Hematopoietic multipotent progenitor cell treated with erythropoietin and hydrocortisone succinate and interleukin-3 and kit ligand, for 17 days (in vitro differentiated cells): ENCODE data around the gene ZNF710.

Experiments
- DNase-seq: peaks from one replicate; pipeline ENCODE4 v3.0.0-alpha.2; 2015; ENCODE audit warnings: low spot score

The ZNF710 gene

DNA sequence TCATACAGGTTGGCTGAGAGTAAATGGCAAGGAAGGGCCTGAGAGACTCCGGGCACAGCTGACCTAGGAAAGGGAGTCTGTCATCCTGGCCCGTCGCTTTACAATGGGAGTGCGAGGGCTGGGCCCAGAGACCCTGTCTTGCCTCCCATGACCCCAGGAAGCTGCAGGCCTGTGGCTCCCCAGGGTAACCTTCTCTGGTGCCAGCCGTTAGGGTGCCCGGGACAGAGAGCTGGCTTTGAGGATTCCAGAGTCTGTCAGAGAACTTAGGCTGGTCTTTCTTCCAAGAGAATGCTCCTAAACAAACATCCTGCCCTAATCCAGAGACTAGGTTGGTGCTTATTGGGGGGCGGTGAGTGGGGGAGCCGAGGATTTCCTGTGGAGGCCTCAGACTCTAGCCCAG is 18.5 kb downstream of the ZNF710 start:
- no peak for DNase-seq

DNA sequence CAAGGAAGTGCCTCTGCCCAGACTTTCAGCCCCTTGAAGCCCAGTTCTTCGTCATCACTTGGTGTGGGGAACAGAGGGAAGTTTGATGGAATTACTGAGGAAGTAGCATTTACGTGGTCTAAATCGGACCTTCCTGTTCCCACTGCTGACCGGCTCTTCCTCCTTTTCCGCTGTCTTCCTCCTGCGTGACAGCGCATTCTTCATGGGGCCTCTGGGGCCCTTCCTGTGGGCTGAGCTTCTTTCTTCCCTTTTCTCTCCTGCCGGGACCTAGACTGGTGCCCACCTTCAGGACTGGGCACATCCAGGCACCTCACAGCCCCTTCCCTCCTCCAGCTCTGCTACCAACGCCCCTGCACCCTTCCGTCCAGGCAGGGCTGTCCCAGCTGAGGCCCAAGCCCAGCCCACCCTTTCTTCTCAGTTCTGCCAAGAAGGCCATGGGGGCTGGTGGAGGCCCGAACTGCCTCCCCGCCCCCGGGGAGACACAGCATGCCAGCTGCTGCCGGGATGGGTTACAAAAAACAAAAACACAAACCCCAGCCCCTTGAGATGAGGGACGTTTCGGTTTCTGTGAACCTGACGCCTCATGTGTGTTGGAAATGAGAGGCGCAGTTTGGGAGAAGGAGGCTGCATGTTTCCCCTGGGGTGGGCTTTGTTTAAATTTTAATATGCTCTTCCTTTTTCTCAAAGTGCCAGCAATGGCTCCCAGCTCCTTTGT is 19.1 kb downstream of the ZNF710 start:
- no peak for DNase-seq

DNA sequence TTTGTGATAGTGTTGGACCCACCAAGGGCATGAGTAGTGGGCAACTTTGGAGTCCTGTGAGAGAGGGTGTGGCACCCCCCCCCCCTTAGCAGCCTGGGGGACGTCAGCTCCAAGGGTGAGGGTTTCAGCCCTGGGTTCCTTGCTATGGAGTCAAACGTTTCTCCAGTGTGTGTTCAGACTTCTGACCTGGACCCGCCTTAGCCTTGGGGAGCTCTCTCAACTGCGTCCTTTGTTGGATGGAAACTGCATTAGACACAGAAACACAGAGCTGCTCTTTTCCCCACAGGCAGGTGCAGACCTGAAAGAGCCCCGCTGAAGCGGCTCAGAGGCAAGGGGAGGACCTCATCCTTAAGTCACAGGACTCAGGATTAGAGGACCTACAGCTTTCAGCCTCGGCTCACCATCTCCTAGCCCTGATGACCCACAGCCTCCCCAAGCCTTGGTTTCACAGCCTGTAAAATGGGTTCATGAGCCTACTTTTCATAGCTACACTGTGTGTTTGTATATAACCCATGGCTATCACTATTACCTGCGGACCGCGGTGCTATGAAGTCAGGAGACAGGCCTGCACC is 19.9 kb downstream of the ZNF710 start:
- no peak for DNase-seq

DNA sequence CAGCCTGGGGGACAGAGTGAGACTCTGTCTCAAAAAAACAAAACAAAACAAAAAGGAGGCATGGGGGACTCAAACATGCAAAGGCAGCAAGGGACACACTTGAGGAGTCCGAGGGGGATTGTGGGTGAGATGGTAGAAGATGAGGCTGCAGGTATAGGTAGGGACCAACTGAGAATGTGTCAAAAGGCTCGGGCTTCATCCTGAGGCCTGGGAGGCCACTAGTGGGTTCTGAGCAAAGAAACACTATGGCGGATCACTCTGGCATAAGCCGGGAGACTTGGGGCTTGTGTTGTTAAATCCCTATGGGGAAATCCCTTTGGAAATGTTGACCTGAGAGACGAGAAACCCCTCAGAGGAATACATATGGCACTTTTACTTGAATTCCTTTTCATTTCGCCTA is 21.2 kb downstream of the ZNF710 start:
- DNase-seq = no peak

DNA sequence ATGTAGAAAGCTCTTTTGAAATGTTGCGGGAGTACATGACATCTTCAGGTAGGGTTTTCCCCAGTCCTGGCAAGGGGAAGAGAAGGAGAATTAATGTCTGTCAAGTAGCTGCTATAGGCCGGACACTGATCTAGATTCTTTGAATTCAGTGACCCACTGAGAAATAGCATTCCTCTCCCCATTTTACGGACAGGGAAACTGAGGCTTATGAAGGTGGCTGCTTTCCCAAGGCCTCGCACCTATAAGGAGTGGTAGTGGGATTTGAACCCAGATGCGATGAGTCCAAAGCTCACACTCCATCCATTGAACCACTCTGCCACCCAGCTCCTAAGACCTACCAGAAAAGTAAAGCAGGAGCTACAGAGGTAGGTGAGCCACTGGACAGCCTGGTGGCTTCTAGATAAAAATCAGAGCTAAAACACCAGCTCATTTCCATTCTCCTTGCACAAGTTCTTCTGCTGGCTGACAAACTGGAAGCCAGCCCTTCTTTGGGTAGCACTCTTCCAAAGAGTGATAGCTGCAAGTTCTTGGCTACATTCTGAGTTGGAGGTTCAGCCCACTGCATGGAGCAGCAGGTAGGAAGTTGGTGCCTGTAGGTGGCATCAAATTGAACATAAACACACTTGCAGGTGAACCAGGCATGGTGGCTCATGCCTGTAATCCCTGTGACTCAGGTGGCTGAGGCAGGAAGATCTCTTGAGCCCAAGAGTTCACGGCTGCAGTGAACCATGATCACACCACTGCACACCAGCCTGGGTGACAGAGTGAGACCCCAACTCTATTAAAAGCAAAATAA is 22.0 kb downstream of the ZNF710 start:
- no peak for DNase-seq

DNA sequence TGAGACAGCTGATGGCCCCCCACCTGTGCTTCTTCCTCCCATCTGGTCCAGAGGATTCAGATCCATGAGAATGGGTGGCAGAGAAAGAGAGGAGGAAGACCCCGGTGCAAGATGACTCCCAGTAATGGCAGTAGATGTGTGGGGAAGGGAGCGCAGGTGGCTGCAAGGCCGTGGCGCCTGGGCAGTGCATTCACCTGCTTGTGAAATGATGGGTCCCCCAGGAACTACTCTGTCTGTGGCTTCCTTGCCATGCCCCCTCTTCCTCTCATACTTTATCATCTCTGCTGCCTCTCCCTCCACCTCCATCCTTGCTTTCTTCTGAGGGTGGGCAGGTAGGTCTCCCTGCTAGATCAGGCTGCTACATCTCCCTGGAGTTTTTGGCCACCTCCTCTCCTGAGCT is 23.3 kb downstream of the ZNF710 start:
- DNase-seq = no peak

DNA sequence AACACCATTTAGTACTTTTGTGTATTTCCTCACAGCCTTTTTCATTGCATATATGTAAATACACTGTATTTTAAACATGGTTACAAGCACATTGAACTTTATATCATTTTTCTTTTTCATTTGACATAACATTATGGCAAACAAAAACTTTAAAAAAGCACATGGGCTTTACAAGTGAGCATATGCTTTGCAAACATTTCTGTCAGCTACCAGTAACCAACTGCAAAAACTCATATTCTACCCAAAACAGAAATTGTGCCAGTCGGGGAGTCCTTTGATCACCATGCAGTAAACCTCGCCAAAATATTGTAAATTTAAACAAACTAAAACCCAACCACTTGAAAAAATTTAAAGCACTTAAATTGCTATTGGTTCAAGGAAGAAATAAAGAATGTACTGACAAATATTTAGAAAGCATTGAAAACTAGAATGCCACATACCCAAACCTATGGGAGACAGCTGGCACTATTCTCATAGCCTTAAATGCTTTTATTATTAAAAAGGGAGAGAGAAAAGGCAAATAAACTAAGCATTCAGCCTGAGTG is 24.4 kb downstream of the ZNF710 start:
- no peak for DNase-seq

DNA sequence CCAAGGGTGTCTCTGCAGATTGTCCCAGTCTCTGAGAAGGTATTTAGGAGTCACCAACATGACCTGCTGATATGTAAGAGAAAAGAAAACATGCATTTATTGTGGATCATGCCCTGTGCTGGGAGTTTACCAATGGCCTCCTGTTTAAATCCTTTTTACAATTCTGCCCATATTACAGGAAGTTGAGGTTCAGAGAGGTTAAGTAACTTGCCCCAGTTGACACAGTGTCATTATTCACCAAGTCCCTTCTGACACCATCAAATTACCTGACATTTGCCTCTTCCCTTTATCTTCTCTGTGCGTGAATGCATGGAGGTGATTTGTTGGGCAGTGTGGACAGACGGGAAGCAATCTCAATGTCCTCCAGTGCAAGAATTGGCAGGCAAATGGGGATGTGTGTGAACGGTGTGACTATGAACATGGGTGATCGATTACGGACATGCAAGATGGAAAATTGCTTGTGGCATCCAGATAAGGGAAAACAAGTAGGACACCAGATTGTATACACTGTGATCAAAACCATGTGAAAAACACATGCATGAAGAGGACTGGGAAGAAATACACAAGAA is 27.3 kb downstream of the ZNF710 start:
- DNase-seq = no peak

DNA sequence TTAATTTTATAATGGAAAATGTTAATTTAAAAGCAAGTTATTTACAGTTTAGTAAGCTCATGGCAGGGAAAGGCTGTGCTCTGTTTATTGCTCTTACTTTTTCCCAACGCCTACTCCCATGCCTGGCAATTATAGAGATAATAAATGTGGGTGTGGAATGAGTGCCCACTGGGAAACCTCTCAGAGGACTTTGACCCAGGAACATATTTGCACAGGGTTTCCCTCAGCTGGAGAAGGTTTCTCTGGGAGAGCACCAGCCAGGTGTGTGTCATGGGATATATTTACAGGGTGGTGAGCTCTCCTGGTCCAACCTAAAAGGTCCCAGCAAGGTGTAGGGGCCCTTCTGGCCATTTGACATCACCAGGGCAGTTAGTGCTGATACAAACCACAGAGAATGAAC is 27.9 kb downstream of the ZNF710 start:
- no peak for DNase-seq

DNA sequence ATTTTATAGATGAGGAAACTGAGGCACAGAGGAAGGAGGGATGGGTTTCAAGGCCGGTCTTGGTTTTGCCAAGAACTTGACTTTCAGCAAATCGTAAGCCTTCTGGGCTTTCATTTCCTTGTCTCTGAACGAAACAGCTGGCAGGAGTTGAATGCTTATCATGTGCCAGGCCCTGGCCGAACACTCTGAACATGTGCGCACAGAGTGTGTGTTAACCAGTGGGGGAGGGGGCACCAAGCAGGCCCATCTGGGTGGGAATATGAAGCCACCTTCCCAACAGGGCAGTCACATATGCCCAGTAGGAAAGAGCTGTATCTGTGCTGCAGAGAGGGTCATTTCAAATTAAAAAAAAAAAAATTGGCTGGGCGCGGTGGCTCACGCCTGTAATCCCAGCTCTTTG is 29.3 kb downstream of the ZNF710 start:
- no peak for DNase-seq

DNA sequence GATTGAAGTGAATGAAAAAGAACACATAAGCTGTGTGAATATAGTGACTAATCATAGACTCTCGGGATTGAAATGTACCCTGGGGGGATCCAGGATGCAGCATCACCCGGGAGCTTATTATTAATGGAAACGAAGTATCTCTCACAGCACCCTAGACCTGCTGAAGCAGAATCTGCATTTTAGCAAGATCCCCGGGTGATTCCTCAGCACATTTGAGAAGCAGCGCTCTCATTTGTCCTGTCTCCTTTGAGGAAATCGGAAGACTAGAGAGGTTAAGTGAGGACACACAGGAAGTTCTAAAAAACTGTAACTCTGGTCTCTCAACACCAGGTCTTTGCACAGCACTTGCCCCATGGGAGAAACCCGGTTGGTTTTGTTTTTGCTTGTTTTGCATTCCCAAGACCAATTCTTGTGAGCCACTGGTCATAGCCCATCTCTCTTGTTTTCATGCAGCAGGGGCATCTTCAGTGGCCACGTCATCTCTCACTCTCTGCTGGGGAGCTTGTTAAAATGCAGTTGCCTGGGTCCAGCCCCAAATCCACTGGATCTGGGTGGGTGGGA is 30.2 kb downstream of the ZNF710 start:
- DNase-seq = no peak

DNA sequence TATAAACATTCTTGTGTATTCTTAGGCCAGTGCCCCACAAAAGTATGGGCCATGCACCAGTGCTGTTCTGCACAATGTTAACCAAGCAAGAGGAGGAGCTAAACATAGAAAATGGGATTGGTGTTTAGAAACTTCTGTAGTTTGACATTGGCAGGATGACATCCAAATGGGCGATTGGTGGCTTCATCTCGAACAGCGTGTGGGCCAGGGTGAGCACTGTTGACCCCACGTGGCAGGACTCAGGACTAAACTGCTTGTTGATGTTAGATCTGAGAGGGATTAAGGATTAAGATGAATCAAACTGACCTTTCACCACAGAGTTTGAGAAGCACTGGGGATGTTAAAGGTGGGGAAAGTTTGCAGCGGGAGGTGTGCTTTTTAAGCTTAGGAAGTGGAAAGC is 31.9 kb downstream of the ZNF710 start:
- DNase-seq = no peak

DNA sequence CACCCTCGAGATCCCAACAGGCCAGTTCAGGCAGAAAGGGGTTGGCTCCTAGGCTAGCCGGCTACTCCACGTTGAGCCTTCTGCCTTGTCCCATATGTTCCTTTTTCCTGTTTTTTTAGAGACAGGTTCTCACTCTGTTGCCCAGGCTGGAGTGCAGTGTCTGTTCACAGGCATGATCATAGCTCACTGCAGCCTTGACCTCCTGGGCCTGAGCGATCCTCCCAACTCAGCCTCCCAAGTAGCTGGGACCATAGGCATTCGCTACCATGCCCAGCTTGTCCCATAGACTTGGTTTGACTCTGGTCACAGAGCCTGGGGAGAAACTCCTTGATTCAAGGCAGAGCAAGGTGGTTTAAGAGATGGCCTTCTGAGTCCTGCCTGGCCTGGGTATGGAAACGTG is 32.3 kb downstream of the ZNF710 start:
- no peak for DNase-seq

DNA sequence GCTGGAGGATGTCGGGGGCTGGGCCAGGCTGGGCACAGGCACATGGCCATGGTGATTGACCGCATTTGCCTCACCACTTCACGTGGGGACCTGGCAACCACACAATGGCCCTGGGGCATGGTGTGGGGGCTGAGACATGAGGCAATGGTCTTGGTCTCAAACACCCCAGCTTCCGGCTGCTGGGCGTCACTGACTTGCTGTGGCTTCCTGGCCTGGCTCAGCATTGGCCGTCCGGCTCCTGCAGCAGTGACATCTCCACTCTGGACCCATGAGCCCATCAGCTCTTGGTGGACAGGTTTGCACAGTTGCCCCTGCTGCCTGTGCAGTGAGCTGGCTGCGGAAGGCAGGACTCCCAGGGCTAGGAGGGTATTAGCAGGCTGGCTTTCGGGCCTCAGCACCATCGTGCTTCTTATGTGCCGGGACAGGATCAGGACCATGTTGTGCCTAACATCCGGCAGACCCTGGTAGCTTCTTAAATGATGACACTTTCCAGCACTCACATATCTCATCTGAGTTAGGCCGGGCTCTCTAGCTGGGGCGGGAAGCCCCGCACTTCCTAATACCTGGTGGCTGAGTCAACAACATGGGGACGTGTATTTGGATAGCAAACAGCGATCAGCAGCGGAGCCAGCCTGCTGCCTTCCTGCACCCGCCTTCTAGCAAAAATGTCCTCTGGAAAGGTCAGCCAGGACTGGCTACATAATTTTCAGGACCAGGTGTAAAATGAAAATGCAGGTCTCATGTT is 34.1 kb downstream of the ZNF710 start:
- no peak for DNase-seq

DNA sequence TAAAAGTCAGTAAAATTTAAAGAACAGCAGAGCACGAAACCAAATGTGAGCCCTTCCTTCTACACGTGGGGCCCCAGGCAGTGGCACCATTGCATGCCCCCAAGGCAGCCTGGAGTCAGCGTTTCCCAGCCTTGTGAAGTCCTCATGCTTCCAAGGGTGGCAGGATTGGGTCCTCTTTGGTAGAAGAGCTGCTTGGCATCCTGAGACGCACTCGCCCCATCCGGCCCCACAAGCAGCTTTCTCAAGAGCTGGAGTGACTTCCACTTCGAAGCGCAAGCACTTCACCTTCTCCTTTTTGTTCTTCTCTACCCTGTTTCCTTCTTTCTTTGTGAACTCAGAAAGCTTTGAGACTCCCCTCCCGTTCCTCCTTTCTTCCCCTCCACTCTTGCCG is 34.7 kb downstream of the ZNF710 start:
- DNase-seq = no peak

DNA sequence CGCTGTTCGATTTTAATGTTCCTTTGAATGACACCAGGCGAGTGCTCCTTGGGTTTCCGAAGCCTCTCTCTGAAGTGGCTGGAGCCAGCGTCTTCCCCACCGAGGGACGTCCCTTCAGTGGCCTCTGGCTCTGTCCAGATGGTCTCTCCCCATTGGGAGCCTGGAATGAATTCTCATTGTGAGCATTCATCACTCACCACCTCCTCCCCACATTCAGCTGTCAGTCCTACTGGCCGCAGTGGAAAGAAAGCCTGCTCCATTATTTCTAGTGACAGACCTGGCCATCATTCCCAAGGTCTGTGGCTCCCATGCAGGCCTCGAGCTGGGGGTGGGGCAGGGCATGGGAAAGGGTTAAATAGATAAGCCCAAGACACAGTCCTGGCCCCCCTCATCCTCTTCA is 35.2 kb downstream of the ZNF710 start:
- DNase-seq = no peak

DNA sequence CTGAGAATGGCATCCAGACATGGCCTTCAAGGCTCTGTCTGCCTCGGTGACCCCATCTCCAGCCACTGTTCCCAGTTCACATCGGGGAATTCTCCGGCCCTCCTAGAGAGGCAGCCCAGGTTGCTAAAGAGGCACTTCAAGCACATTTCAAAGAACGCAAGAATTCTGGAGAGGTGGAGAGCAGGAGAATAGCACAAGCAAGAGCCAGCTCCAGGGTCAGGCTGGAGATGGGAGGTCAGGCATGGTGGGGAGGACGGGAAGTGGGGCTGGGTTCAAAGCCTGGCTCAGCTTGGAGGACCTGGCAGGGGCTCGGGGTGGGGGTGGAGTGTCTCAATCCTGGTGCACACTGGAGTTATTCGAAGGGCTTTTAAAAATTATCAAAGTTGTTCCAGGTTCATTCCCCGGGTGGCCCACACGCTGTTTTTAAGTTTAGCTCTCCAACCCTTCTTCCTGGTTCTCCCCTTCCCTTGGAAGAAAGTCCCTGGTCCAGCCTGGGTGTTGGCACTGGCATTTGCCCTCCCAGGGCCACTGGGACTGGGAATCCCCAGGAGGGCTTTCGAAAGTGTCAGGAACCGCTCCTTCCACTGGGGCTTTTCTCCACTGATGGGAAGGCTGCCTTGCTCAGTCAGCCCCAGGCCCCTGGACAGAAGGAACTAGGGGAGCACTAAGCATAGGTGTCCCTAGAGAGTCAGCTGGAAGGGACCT is 35.8 kb downstream of the ZNF710 start:
- DNase-seq = no peak

DNA sequence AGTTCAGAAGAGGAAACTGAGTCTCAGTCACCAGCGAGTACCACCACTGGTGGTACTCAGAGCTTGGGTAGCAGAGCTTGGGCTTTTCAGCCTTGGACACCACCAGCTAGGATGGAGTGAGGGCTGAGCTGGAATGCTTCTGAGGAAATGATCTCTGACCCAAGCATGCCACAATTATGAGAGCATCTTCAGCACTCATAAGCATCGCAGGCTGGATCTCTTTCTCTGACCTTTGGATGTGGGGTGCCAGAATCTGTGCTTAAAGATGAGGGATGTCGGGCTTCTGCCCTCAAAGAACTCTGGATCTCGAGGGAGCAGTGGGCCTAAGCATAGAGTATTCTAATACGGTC is 36.4 kb downstream of the ZNF710 start:
- no peak for DNase-seq

DNA sequence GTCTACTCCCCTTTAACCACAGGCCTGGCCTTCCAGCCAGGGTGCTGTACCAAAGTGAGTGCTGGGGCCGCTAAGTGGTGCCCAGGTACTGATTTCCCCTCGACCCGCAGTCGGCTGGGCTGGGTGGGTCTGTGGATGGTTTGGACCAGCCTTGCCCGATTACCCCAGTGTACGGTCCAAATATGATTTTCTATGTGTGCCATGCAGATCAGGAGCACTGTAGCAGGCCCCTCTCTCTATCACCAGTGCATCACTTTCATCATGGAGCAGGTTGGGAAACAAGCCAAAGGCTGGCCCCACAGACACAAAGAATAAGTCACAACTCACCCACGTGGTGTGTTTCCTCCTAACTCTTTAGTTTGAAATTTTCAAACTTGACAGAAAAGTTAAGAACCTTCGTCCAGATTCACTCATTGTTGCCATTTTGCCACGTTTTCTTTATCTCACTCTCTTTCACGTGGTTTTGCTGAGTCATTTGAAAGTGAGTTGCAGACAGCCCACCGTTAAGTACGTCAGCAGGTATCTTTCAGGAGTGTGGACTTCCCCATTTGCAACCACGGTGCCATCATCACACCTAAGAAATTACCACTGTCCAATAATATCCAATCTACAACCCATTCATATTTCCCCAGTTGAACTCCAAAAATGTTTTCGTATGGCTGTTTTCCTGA is 37.0 kb downstream of the ZNF710 start:
- no peak for DNase-seq

DNA sequence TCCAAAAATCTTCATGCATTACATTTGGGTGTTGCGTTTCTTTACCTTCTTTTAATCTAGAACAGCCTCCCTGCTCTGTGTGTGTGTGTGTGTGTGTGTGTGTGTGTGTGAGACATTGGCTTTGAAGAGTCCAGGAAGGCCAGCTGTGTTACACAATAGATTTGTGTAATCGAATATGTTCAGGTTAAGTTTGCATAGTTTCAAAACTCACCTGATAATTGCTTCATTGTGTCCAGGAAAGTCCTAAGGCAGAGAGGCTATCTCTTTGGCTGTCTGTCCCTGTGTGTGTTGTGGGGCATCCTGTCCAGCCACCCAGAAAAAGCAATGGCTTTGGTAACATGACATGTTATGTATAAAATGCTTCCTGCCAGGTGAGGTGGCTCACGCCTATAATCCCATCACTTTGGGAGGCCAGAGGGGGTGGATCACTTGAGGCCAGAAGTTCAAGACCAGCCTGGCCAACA is 37.5 kb downstream of the ZNF710 start:
- no peak for DNase-seq

DNA sequence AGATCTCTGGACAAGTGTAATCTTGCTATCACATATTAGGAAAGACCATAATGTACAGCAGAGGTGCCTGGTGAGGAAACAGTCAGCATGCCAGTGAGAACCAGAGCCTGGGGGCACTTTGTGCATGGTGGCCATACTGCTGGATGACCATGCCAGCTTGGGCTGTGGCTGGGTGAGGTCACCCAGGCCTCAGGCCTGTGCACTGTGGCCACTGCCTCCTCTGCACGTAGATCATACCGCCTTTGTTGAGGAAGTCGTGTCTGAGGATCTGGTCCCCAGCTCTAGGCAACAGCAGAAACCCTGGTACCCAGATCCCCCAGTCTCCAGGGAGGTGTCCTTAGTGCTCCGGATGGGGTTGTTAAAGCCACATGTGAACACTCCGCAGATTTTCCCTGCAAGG is 38.9 kb downstream of the ZNF710 start:
- DNase-seq = no peak
